D721Med (cell line): ENCODE data around the gene DHCR7.

ENCODE experiments used
- DNase-seq: peaks from one replicate; pipeline ENCODE4 v3.0.0; 2011; ENCODE audit warnings: low spot score; ENCODE audit not compliant: insufficient read length
- FAIRE-seq: peaks from 2 replicates; lab custom pipeline; 2011; peaks lifted over from hg19 to GRCh38; lab: Jason Lieb, UNC
- TF ChIP-seq, protein P1 (sequence below): IDR thresholded peaks from 2 replicates; pipeline ENCODE4 v1.5.1; 2012; ENCODE audit warnings: mild to moderate bottlenecking, control low read depth; ENCODE audit not compliant: insufficient read depth; ENCODE audit errors: missing control alignments

DHCR7 gene

DNA sequence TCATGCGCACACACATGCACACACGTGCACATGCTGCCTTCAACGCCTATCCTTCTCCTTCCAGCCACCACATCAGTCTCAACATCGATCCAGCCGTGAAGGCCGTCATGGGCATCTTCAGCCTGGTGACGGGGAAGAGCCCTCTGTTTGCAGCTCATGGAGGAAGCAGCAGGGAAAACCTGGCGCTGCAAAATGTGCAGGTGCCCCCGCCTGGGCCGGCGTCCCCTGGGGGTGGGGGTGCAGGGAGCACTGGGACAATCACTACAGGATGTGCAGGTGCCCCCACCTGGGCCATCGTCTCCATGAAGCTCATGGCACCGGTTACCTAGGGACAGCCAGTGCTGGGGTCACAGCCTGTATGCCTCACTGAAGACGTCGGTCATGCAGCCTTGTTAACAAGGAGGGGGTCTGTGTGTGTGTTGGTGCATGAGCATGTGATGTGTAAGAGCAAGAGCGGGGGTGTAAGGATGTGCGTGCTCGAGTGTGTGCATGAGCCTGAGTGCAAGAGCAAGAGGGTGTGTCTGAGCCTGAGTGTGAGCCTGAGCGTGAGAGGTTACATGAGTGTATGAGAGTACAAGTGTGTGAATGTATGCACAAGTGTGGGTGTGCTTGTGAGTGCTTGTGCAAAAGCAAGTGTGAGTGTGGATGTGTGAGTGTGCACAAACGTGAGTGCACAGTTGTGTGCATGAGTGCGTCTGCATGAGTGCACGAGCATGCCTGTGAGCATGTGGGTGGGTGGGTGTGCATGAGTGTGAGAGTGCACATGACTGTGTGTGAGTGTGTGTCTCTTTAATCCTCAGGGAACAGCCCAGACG lies 36.3 kb upstream of the DHCR7 start:
- DNase-seq (no peak), FAIRE-seq (no peak)
- TF ChIP-seq, protein P1, sequence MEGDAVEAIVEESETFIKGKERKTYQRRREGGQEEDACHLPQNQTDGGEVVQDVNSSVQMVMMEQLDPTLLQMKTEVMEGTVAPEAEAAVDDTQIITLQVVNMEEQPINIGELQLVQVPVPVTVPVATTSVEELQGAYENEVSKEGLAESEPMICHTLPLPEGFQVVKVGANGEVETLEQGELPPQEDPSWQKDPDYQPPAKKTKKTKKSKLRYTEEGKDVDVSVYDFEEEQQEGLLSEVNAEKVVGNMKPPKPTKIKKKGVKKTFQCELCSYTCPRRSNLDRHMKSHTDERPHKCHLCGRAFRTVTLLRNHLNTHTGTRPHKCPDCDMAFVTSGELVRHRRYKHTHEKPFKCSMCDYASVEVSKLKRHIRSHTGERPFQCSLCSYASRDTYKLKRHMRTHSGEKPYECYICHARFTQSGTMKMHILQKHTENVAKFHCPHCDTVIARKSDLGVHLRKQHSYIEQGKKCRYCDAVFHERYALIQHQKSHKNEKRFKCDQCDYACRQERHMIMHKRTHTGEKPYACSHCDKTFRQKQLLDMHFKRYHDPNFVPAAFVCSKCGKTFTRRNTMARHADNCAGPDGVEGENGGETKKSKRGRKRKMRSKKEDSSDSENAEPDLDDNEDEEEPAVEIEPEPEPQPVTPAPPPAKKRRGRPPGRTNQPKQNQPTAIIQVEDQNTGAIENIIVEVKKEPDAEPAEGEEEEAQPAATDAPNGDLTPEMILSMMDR, result no peak

- TF ChIP-seq, protein P1, result no peak
- FAIRE-seq, result no peak
- DNase-seq, result no peak
Observed at GRCh38 chr11:71483692-71484091, 35.5 kb upstream of the DHCR7 start.

DNA sequence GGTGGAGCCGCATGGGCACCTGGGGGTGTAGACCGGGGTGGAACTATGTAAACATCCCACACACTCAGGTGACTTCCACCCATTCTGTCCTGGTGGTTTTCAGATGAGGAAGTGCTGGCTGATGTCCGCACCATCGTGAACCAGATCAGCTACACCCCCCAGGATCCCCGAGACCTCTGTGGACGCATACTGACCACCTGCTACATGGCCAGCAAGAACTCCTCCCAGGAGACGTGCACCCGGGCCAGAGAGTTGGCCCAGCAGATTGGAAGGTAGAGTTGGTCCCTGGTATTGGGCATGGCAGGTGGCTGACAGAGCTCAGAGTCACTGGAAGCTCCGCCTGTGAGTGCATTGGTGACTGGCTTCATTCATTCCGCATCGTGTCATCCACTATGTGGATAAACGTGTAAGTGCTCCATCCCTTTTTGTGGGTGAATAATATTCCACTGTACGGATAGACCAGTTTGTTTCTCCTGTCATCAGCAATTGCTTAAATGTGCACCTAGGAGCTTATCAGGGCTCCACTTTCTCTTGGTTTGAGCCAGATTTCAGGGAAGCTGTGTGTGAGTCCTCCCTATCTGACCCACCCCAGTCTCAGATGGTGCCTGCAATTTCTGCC lies 34.7 kb upstream of the DHCR7 start:
- no peak for DNase-seq
- FAIRE-seq, result no peak
- TF ChIP-seq, protein P1, result no peak

DNA sequence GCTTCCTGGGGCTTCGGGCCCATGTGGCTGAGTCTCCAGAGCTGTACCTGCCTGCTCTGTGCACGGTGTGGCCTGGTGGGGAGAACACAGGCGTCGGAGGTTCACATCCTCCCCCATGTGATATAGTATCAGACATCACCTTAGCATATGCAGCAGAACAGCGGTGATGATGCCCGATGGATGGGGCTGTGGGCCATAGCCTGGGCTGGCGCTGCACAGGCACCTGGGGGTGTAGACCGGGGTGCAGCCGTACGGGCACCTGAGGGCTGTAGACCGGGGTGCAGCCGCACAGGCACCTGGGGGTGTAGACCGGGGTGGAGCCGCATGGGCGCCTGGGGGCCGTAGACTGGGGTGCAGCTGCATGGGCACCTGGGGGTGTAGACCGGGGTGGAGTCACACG lies 34.0 kb upstream of the DHCR7 start:
- FAIRE-seq, result no peak
- TF ChIP-seq, protein P1, result no peak
- no peak for DNase-seq

DNA sequence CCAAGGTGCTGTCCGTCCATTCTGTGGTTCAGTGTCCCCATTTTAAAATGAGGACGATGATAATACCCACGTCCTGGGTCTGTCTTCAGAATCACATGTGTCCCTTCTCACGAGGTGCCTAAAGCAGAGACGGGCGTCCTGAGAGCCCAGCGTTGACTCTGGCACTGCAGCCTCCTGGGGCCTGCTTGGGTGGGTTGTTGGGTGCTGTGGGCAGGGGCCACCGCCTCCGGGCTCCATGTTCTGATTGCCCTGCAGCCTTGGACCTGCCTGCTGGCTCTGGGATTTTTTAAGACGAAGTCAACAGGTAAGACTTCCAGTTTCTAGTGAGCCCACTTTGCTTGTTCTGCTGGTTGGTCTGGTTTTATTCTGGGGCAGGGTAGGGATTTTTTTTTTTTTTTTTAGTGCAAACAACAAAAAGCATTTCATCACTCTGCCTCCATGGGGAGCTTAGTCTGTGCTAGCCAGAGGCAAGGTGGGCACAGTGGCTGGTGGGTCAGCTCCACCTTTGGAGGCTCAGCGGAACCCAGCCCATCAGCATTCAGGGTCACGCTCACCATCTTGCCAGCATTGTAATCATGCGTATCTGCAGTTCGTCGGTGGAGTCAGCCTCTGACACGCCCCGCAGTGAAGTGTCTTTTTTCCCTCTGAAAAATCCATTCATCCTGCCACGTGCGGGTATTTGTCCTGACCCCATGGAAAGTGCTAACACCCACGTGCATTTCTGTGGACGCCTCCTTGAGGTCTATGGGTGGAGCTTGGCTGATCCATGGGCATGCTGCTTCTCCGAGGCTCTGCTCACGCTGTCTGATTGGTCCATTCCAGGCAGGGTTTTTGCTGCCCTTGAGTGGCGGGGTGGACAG lies 33.1 kb upstream of the DHCR7 start:
- no peak for FAIRE-seq
- no peak for DNase-seq
- TF ChIP-seq, protein P1, result no peak

GRCh38 chr11:71478528-71478840 lies 30.3 kb upstream of the DHCR7 start:
- DNase-seq, result no peak
- TF ChIP-seq, protein P1, result no peak
- no peak for FAIRE-seq
